GM19328 (cell line): ENCODE data around the gene TEF.
"Not testable (repeated sequence)": the region's sequence is repeated elsewhere in the genome, so short reads cannot be mapped to it uniquely, and the experiment has no call there.

ENCODE experiments used
- ATAC-seq: cut with Tn5 transposase; IDR thresholded peaks from one replicate; pipeline ENCODE4 v1.9.1; 2021; ENCODE audit warnings: mild to moderate bottlenecking, moderate library complexity; ENCODE audit not compliant: unreplicated experiment

The TEF gene

DNA sequence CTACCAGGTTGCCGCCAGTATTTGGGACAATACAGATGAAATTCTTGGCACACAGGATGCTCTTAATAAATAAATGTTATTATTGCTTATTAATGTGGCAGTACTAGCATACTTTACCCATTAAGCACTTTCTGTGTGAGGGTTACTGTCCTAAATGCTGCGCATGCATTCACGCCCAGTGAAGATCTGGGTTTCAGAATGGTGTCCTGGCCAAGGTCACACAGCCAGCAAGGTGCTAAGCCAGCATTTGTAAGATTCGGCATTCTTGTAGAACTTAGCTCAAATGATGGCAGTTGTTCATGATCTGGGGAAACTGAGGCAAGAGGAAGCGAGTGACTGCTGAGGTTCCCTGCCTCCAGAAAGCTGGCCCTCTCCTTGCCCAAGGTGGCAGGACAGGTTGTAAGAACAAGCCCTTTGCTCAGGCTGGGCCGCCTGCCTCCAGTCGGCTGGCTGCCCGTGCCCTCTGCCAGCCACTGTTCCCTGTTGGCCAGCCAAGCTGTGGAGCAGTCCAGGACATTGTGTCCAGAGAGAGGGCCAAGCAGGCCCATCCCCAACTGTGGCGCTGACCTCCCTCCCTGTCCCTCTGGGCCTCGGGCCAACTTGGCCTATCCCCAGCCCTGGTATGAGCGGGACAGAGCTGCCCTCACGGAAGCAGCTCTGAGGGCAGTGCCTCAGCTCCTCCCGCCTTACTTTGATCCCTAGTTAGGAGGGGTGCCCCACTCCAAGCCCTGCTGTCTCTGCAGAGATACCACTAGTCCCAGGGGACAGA lies 36.1 kb downstream of the TEF start:
- ATAC-seq: no peak

- ATAC-seq: no peak
Measured at GRCh38 chr22:41418717-41419116, 37.0 kb downstream of the TEF start.

- ATAC-seq: no peak
Measured at GRCh38 chr22:41425660-41426365, 44.1 kb downstream of the TEF start.

DNA sequence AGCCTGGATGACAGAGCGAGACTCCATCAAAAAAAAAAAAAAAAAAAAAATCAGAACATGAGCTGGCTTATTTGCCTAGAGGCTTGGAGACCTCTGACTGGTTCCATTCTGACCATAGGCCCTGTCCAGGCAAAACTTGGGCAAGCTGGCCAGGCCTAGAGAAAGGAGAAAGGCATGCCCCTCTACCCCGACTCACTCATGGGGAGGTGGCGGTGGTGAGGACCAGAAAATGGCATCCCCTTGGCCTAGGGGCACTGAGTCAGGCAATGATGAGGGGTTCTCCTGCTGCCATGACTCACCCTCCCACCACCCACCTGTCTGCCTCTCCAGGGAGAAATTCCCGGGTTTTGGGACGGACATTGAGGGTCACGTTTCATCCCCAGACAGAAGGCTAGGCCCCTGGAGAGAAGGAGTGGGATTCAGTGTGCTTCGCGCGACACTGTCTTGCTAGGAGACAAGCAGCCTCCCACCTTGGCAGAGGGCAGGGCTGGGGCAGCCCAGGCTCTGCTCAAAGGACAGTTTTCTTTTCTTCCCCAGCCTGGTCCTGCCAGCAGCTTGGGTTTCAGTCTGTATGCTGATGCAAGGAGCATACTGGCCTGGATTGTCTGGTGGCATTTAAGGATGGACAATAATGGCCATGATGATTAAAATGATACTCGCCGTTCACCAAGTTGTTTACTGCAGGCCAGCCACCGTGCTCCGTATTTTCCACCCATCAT lies 47.6 kb downstream of the TEF start:
- ATAC-seq: no peak

- ATAC-seq: no peak
Measured at GRCh38 chr22:41429951-41430332, 48.2 kb downstream of the TEF start.

- ATAC-seq: no peak
Measured at GRCh38 chr22:41431656-41432055, 49.9 kb downstream of the TEF start.

- ATAC-seq: not testable (repeated sequence)
Measured at GRCh38 chr22:41433480-41433879, 51.7 kb downstream of the TEF start.

GRCh38 chr22:41434361-41435003 lies 52.7 kb downstream of the TEF start:
- ATAC-seq: not testable (repeated sequence)

- no peak for ATAC-seq
Measured at GRCh38 chr22:41435560-41435959, 53.8 kb downstream of the TEF start.

DNA sequence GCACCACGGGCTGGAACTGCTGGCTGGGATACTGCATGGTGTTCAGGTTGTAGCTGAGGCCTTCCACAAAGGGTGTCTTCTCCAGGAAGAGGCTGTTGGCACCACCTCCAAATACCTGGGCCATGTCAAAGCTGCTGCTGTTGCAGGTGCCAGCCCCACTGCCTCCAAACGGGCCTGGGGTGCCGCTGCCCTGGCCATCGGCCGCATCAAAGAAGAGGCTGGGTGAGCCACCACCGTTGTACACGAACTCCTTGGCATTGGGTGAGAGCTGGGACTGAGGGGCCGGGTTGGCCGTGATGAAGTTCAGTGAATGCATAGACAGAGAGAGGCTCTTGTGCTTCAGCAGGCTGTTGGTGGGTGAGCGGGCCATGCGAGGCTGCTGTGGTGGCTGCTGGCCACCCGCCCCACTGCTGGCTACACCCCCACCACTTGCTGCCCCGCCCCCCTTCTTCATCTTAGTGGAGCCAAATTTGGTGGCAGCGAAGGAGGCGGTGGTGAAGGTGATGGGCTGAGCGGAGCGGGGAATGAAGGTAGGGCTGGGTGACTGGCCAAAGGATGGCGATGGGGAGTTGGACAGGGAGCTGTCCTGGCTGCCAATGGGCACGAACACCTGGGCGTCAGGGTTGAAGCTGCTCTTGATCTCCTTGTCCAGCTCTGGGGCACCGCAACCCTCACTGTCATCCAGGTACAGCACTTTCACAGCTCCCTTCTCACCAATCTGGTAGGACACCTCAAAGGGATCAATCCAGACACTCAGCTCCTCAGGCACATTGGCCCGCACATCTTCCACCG lies 54.8 kb downstream of the TEF start:
- ATAC-seq: no peak

GRCh38 chr22:41437198-41437597 lies 55.5 kb downstream of the TEF start:
- no peak for ATAC-seq

- not testable (repeated sequence) for ATAC-seq
Measured at GRCh38 chr22:41440511-41440910, 58.8 kb downstream of the TEF start.

DNA sequence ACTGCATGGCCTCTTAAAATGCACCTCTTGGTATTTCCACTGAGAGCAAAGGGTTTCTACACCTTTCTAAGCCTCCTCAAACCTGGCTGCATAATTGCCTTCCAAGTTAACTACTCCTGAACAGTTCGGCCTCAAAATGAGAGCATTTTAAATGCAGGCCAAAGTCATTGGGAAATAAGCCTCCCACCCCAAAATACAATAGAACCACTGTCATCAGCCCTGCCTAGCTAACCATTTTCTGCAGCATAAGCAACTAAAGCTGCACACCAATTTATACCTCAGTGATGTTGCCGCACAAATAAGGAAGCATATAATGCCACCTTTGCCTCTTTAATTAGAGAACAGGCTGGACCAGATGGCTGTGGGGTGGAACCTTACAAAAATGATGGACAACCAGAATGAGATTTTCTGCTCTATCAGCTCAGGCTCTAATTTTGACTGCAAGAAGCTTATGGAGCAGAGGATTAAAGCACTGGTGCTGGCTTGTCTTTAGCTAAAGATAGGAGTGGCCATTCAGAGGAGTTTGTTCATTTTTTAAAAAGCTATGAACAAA lies 60.6 kb downstream of the TEF start:
- ATAC-seq: no peak

GRCh38 chr22:41444360-41445128 lies 62.8 kb downstream of the TEF start:
- peak; percentile 43 for ATAC-seq

DNA sequence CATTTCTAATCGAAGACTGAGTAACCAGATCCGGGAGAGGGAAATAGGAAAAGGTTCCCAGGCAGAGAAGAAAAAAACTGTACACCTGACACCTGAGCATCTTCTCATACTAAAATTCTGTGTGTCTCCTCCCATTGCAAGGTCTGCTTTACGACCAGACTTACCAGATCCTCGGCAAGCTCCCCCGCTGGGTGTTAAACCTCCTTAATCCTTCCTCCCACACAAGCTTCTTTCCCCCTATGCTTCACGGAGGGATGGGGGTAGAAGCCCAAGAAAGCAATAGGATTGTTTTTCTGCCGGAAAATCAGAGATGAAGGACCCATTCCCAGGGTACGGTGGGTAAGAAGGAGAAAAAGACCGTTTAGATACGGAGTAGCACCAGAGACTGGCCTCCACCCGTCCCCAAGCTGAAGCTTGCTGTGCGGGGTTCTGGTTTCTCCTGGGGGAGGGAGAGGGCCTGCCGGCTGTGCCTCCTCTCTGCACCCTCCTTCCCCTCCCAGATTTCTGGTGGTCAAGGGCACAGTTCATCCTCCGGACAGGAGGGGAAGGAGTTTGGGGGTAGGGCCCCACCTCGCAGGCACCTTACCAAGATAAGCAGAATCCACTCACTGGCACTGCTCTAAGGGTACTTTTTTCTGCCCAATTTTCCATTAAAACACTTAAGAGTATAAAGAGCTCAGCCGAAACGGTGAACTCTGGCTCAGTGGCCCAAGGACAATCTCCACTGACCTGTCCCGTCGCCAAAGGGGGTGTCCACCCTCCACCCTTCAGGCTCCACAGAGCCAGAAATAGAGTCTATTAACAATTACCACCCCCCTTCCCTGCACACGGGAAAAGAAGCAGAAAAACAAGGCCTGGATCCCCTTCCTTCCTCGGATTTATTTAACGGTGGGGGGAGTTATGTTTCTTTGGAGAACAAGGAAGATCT lies 63.7 kb downstream of the TEF start:
- ATAC-seq: no peak

GRCh38 chr22:41446057-41446501 lies 64.3 kb downstream of the TEF start:
- no peak for ATAC-seq

- no peak for ATAC-seq
Measured at GRCh38 chr22:41446639-41447434, 65.1 kb downstream of the TEF start, which contains the start of gene TOB2. TOB2 (minus strand) TSS chr22:41446801; CDS start chr22:41437345, 9,456 bp downstream.
